ENCODE measurements around the gene REPIN1.

DNA sequence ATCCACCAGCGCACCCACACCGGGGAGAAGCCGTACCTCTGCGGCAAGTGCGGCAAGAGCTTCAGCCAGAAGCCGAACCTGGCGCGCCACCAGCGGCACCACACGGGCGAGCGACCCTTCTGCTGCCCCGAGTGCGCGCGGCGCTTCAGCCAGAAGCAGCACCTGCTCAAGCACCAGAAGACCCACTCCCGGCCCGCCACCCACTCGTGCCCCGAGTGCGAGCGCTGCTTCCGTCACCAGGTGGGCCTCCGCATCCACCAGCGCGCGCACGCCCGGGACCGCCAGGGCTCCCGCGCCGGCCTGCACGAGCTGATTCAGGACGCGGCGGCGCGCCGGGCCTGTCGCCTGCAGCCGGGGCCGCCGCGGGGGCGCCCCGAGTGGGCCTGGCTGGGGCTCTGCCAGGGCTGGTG, 28.2 kb downstream of the REPIN1 start:
- TF ChIP-seq, protein P1, sequence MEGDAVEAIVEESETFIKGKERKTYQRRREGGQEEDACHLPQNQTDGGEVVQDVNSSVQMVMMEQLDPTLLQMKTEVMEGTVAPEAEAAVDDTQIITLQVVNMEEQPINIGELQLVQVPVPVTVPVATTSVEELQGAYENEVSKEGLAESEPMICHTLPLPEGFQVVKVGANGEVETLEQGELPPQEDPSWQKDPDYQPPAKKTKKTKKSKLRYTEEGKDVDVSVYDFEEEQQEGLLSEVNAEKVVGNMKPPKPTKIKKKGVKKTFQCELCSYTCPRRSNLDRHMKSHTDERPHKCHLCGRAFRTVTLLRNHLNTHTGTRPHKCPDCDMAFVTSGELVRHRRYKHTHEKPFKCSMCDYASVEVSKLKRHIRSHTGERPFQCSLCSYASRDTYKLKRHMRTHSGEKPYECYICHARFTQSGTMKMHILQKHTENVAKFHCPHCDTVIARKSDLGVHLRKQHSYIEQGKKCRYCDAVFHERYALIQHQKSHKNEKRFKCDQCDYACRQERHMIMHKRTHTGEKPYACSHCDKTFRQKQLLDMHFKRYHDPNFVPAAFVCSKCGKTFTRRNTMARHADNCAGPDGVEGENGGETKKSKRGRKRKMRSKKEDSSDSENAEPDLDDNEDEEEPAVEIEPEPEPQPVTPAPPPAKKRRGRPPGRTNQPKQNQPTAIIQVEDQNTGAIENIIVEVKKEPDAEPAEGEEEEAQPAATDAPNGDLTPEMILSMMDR (IDR thresholded peaks at IDR 0.05) = no peak
- TF ChIP-seq POLR2A (IDR thresholded peaks at IDR 0.05) = no peak
